Measurements from ENCODE around the gene TMA16.

- TF ChIP-seq CTCF (IDR thresholded peaks at IDR 0.05) (no peak), POLR2A (IDR thresholded peaks at IDR 0.05) (no peak), EP300 (IDR thresholded peaks at IDR 0.05) (no peak)
These were observed 4.6 kb upstream of the TMA16 start for GRCh38 chr4:163489929-163490328.

All from upper lobe of left lung (tissue), 4 donors.